SIG-M5 treated with dmso at 0.1 percent for 504 hours (cell line): ENCODE results near the gene ZKSCAN5.
"Not testable (repeated sequence)": the region's sequence is repeated elsewhere in the genome, so short reads cannot be mapped to it uniquely, and the experiment has no call there.

Experiments used
- DNase-seq: peaks from one replicate; lab custom pipeline; 2025; ENCODE audit not compliant: unreplicated experiment; lab: John Stamatoyannopoulos, UW

ZKSCAN5 gene

GRCh38 chr7:99551767-99552463 is 47.5 kb downstream of the ZKSCAN5 start, which contains the start of gene FAM200A:
Gene FAM200A, minus strand, starts transcription at chr7:99552114. Its CDS starts 3,707 bp downstream, at chr7:99548407.
- peak; percentile 85 for DNase-seq

GRCh38 chr7:99553039-99553438 is 48.6 kb downstream of the ZKSCAN5 start:
- DNase-seq = no peak

- no peak for DNase-seq
These were observed 50.5 kb downstream of the ZKSCAN5 start for GRCh38 chr7:99554939-99555338.

GRCh38 chr7:99557196-99557607 is 52.7 kb downstream of the ZKSCAN5 start:
- DNase-seq = no peak

- no peak for DNase-seq
These were observed 53.5 kb downstream of the ZKSCAN5 start for GRCh38 chr7:99557940-99558305.

GRCh38 chr7:99558306-99559174 is 54.1 kb downstream of the ZKSCAN5 start, which contains the start of gene ZNF655:
Gene ZNF655, plus strand, starts transcription at chr7:99558642. Its CDS starts 1,918 bp downstream, at chr7:99560560.
- peak; percentile 78 for DNase-seq

GRCh38 chr7:99559175-99559915 is 54.9 kb downstream of the ZKSCAN5 start:
- no peak for DNase-seq

- DNase-seq = peak; percentile 33
These were observed 56.6 kb downstream of the ZKSCAN5 start for GRCh38 chr7:99560834-99561736.

- no peak for DNase-seq
These were observed 57.2 kb downstream of the ZKSCAN5 start for GRCh38 chr7:99561737-99562051.

- no peak for DNase-seq
These were observed 57.8 kb downstream of the ZKSCAN5 start for GRCh38 chr7:99562114-99562784.

- DNase-seq = peak; percentile 78
These were observed 58.4 kb downstream of the ZKSCAN5 start for GRCh38 chr7:99562832-99563231.

- no peak for DNase-seq
These were observed 59.2 kb downstream of the ZKSCAN5 start for GRCh38 chr7:99563650-99564049.

GRCh38 chr7:99568770-99569169 is 64.3 kb downstream of the ZKSCAN5 start:
- not testable (repeated sequence) for DNase-seq

GRCh38 chr7:99571768-99572167 is 67.3 kb downstream of the ZKSCAN5 start:
- no peak for DNase-seq

- DNase-seq = no peak
These were observed 68.8 kb downstream of the ZKSCAN5 start for GRCh38 chr7:99573257-99573656.

GRCh38 chr7:99576251-99576650 is 71.8 kb downstream of the ZKSCAN5 start:
- no peak for DNase-seq

GRCh38 chr7:99579281-99579955 is 75.0 kb downstream of the ZKSCAN5 start:
- DNase-seq = no peak

- no peak for DNase-seq
These were observed 75.7 kb downstream of the ZKSCAN5 start for GRCh38 chr7:99579956-99580777.
